ENCODE data around the gene ACTMAP. TPM values are rescaled to one million over a fixed set of nuclear protein-coding genes. Genes with fewer than 3 reads are reported as not detected.

Gene ACTMAP
- total and polyA plus RNA-seq, 2 of the 13 experiments (the other 11 are each of a cell fraction or from before 2014, with no cell fraction given): 2.2 to 7.9 TPM

- TF ChIP-seq, protein P1, sequence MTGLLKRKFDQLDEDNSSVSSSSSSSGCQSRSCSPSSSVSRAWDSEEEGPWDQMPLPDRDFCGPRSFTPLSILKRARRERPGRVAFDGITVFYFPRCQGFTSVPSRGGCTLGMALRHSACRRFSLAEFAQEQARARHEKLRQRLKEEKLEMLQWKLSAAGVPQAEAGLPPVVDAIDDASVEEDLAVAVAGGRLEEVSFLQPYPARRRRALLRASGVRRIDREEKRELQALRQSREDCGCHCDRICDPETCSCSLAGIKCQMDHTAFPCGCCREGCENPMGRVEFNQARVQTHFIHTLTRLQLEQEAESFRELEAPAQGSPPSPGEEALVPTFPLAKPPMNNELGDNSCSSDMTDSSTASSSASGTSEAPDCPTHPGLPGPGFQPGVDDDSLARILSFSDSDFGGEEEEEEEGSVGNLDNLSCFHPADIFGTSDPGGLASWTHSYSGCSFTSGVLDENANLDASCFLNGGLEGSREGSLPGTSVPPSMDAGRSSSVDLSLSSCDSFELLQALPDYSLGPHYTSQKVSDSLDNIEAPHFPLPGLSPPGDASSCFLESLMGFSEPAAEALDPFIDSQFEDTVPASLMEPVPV (CRISPR knock-in tag; IDR thresholded peaks at IDR 0.05): peak; percentile 32; the same call in 1 of the 2 replicates
- TF ChIP-seq ZNF766 (CRISPR knock-in tag; IDR thresholded peaks at IDR 0.05; ENCODE audit: borderline replicate concordance) (0 out of 2 replicates have a peak, but pooled peaks have one; percentile 36), DNMT3B (CRISPR knock-in tag; conservative IDR thresholded peaks at IDR 0.05) (no peak), ZBTB7A (CRISPR knock-in tag; IDR thresholded peaks at IDR 0.05) (no peak), MTA1 (CRISPR knock-in tag; IDR thresholded peaks at IDR 0.05; ENCODE audit: borderline replicate concordance) (peak; percentile 91), CCAR2 (optimal IDR thresholded peaks at IDR 0.05; ENCODE audit: low read depth, low read length) (no peak), SNAI1 (CRISPR knock-in tag; IDR thresholded peaks at IDR 0.05; ENCODE audit: borderline replicate concordance) (no peak), ZNF660 (CRISPR knock-in tag; IDR thresholded peaks at IDR 0.05; ENCODE audit: borderline replicate concordance, low read depth) (no peak), NCOA2 (CRISPR knock-in tag; IDR thresholded peaks at IDR 0.05) (peak; percentile 65; the same call in 1 of the 2 replicates), HOXA5 (CRISPR knock-in tag; IDR thresholded peaks at IDR 0.05) (no peak), ZNF616 (CRISPR knock-in tag; IDR thresholded peaks at IDR 0.05; ENCODE audit: low read depth) (no peak), IRF1 (CRISPR knock-in tag; IDR thresholded peaks at IDR 0.05; ENCODE audit: low read depth) (no peak), MYNN (CRISPR knock-in tag; IDR thresholded peaks at IDR 0.05; ENCODE audit: low read depth) (no peak), SRSF9 (IDR thresholded peaks at IDR 0.05; ENCODE audit: borderline replicate concordance, insufficient read depth, low read depth, low read length, poor library complexity, severe bottlenecking) (no peak), NCOA5 (CRISPR knock-in tag; IDR thresholded peaks at IDR 0.05) (no peak), ZNF296 (CRISPR knock-in tag; conservative IDR thresholded peaks at IDR 0.05) (no peak), ZNF883 (CRISPR knock-in tag; IDR thresholded peaks at IDR 0.05; ENCODE audit: not compliant biosample characterization) (no peak), POGK (CRISPR knock-in tag; conservative IDR thresholded peaks at IDR 0.05) (0 out of 2 replicates have a peak, but pooled peaks have one; percentile 20)
- TF ChIP-seq, protein P2, sequence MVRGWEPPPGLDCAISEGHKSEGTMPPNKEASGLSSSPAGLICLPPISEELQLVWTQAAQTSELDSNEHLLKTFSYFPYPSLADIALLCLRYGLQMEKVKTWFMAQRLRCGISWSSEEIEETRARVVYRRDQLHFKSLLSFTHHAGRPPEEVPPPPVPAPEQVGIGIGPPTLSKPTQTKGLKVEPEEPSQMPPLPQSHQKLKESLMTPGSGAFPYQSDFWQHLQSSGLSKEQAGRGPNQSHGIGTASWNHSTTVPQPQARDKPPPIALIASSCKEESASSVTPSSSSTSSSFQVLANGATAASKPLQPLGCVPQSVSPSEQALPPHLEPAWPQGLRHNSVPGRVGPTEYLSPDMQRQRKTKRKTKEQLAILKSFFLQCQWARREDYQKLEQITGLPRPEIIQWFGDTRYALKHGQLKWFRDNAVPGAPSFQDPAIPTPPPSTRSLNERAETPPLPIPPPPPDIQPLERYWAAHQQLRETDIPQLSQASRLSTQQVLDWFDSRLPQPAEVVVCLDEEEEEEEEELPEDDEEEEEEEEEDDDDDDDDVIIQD (CRISPR knock-in tag; IDR thresholded peaks at IDR 0.05; ENCODE audit: low read depth): no peak
- TF ChIP-seq, protein P3, sequence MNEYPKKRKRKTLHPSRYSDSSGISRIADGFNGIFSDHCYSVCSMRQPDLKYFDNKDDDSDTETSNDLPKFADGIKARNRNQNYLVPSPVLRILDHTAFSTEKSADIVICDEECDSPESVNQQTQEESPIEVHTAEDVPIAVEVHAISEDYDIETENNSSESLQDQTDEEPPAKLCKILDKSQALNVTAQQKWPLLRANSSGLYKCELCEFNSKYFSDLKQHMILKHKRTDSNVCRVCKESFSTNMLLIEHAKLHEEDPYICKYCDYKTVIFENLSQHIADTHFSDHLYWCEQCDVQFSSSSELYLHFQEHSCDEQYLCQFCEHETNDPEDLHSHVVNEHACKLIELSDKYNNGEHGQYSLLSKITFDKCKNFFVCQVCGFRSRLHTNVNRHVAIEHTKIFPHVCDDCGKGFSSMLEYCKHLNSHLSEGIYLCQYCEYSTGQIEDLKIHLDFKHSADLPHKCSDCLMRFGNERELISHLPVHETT (CRISPR knock-in tag; conservative IDR thresholded peaks at IDR 0.05): no peak
- TF ChIP-seq, protein P4, sequence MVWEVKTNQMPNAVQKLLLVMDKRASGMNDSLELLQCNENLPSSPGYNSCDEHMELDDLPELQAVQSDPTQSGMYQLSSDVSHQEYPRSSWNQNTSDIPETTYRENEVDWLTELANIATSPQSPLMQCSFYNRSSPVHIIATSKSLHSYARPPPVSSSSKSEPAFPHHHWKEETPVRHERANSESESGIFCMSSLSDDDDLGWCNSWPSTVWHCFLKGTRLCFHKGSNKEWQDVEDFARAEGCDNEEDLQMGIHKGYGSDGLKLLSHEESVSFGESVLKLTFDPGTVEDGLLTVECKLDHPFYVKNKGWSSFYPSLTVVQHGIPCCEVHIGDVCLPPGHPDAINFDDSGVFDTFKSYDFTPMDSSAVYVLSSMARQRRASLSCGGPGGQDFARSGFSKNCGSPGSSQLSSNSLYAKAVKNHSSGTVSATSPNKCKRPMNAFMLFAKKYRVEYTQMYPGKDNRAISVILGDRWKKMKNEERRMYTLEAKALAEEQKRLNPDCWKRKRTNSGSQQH (CRISPR knock-in tag; IDR thresholded peaks at IDR 0.05; ENCODE audit: low read depth): no peak
Observed at GRCh38 chr19:40718774-40719391, 31.4 kb downstream of the ACTMAP start (continued).
